PC-9 (cell line): Measurements from ENCODE around the gene NAT8L. TPM values are rescaled to one million over a fixed set of nuclear protein-coding genes. Genes with fewer than 3 reads are reported as not detected.

Experiments
- BruUV-seq: library from RNA; stranded (reverse); fragments of 400-500 nt; replicated peaks from 2 replicates; lab custom pipeline; 2021; lab: Mats Ljungman, UMichigan
- CTCF ChIA-PET: fragments of 300-600 bp; sonication (Branson Sonifier 250); formaldehyde crosslinking; loops from one replicate; lab custom pipeline; 2022; ENCODE audit warnings: antibody characterized with exemption; lab: Charles Lee
- POLR2A ChIA-PET: fragments of 300-600 bp; sonication (Branson Sonifier 250); formaldehyde crosslinking; loops from one replicate; lab custom pipeline; 2022; ENCODE audit warnings: antibody characterized with exemption; ENCODE audit not compliant: unreplicated experiment; lab: Charles Lee
- DNase-seq, 2 experiments: peaks; one replicate each; pipeline versions ENCODE4 v3.0.0 to v3.0.0-alpha.2; 2015 to 2022; ENCODE audit warnings: mixed read lengths in 1 of 2
- H2AFZ ChIP-seq: fragments of 200-600 bp; sonication (generic); 2 replicates; pipeline ENCODE4 v1.8.1; 2017; ENCODE audit warnings: antibody characterized with exemption
- H3F3A ChIP-seq: fragments of 200-600 bp; sonication (generic); 2 replicates; pipeline ENCODE4 v1.8.1; 2017; ENCODE audit warnings: antibody characterized with exemption, mild to moderate bottlenecking, low read depth; ENCODE audit not compliant: insufficient read depth
- H3K27ac ChIP-seq: fragments of 200-600 bp; sonication (generic); 2 replicates; pipeline ENCODE4 v1.6.1; 2016; ENCODE audit warnings: mixed run types
- H3K27me3 ChIP-seq: fragments of 200-600 bp; sonication (generic); 2 replicates; pipeline ENCODE4 v1.6.1; 2016; ENCODE audit warnings: low read depth, mixed run types; ENCODE audit not compliant: insufficient read depth
- H3K36me3 ChIP-seq: fragments of 200-600 bp; sonication (generic); 2 replicates; pipeline ENCODE4 v1.6.1; 2016; ENCODE audit warnings: low read depth, mixed run types
- H3K4me1 ChIP-seq: fragments of 200-600 bp; sonication (generic); replicated peaks from 2 replicates; pipeline ENCODE4 v1.6.1; 2016; ENCODE audit warnings: mixed run types; ENCODE audit not compliant: insufficient read depth
- H3K4me2 ChIP-seq: fragments of 200-600 bp; sonication (generic); 2 replicates; pipeline ENCODE4 v1.6.1; 2017; ENCODE audit warnings: mixed run types
- H3K4me3 ChIP-seq: fragments of 200-600 bp; sonication (generic); 2 replicates; pipeline ENCODE4 v1.6.1; 2016; ENCODE audit warnings: mixed run types
- H3K79me2 ChIP-seq: fragments of 200-600 bp; sonication (generic); 2 replicates; pipeline ENCODE4 v1.6.1; 2017; ENCODE audit warnings: low read depth, mixed run types
- H3K9me2 ChIP-seq: fragments of 200-600 bp; sonication (generic); 2 replicates; pipeline ENCODE4 v1.8.1; 2017; ENCODE audit warnings: mild to moderate bottlenecking; ENCODE audit not compliant: insufficient read depth
- H3K9me3 ChIP-seq: fragments of 200-600 bp; sonication (generic); 2 replicates; pipeline ENCODE4 v1.8.1; 2016; ENCODE audit warnings: low read depth; ENCODE audit not compliant: insufficient read depth
- H4K20me1 ChIP-seq: fragments of 200-600 bp; sonication (generic); 2 replicates; pipeline ENCODE4 v1.8.1; 2017; ENCODE audit not compliant: insufficient read depth
- EZH2 ChIP-seq: fragments of 200-600 bp; sonication (generic); IDR thresholded peaks from 2 replicates; pipeline ENCODE4 v1.8.0; 2017; ENCODE audit warnings: antibody characterized with exemption, low read depth
- intact Hi-C: fragments of 100-400 bp; cut with micrococcal nuclease; formaldehyde crosslinking; loops from one replicate; pipeline ENCODE4 v1.10.0; 2022; ENCODE audit not compliant: unreplicated experiment
- total RNA-seq: library from RNA; stranded (reverse); gene quantifications from 2 replicates; pipeline ENCODE4 v1.2.3, GENCODE V29; 2021
- TF ChIP-seq, protein P1 (sequence below): fragments of 200-600 bp; sonication (generic); conservative IDR thresholded peaks from 2 replicates; pipeline ENCODE4 v1.6.1; 2017; ENCODE audit warnings: mixed run types, antibody characterized with exemption, mild to moderate bottlenecking, moderate library complexity

Gene NAT8L
- total RNA-seq, 1 experiment from 2014 or later, result 2.1 TPM

- Histone ChIP-seq H4K20me1 (no peaks in the 10 kb centered on the region), H3K4me1 (no peaks in the 10 kb centered on the region), H3K27me3 (no peaks in the 10 kb centered on the region), H3K79me2 (no peaks in the 10 kb centered on the region), H3K4me2 (no peak overlapping the region), H3F3A (no peaks in the 10 kb centered on the region), H3K4me3 (no peak overlapping the region), H3K27ac (no peak overlapping the region), H3K36me3 (no peaks in the 10 kb centered on the region), H2AFZ (no peak overlapping the region), H3K9me3 (no peaks in the 10 kb centered on the region), H3K9me2 (no peaks in the 10 kb centered on the region)
- POLR2A ChIA-PET, result no interaction called here
- no peak for DNase-seq
- BruUV-seq, result no TSS peak
- CTCF ChIA-PET, result no interaction called here
- intact Hi-C loops, result no loop called here
- no peak for TF ChIP-seq EZH2
- TF ChIP-seq, protein P1, sequence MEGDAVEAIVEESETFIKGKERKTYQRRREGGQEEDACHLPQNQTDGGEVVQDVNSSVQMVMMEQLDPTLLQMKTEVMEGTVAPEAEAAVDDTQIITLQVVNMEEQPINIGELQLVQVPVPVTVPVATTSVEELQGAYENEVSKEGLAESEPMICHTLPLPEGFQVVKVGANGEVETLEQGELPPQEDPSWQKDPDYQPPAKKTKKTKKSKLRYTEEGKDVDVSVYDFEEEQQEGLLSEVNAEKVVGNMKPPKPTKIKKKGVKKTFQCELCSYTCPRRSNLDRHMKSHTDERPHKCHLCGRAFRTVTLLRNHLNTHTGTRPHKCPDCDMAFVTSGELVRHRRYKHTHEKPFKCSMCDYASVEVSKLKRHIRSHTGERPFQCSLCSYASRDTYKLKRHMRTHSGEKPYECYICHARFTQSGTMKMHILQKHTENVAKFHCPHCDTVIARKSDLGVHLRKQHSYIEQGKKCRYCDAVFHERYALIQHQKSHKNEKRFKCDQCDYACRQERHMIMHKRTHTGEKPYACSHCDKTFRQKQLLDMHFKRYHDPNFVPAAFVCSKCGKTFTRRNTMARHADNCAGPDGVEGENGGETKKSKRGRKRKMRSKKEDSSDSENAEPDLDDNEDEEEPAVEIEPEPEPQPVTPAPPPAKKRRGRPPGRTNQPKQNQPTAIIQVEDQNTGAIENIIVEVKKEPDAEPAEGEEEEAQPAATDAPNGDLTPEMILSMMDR, result no peak
These were observed 14.8 kb downstream of the NAT8L start for GRCh38 chr4:2073808-2074481.

DNA sequence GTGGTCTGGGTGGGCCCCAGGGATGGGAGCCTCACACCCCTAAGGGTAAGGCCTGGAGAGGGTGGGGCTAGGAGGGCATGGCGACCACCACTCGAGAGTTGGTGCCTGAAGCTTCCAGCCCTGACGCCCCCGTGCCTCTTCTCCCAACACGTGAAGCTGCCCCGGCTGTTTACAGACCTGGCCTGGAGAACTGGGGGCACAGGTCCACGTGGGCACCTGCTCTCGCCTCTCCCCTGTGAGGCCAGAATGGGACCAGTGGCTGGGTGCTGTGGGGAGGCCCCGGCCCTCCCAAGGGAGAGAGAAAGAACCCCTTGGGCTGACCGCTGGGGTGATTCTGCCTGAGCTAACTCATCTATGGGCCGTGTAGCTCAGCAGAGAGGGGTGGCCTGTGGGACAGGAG lies 15.5 kb downstream of the NAT8L start:
- POLR2A ChIA-PET, result no interaction called here
- Histone ChIP-seq H3K9me2 (no peaks in the 10 kb centered on the region), H3K36me3 (no peaks in the 10 kb centered on the region), H3K79me2 (no peaks in the 10 kb centered on the region), H3K4me1 (no peaks in the 10 kb centered on the region), H2AFZ (no peak overlapping the region), H3K27ac (no peak overlapping the region), H3K4me2 (no peak overlapping the region), H4K20me1 (no peaks in the 10 kb centered on the region), H3K9me3 (no peaks in the 10 kb centered on the region), H3K27me3 (no peaks in the 10 kb centered on the region), H3F3A (no peaks in the 10 kb centered on the region), H3K4me3 (no peak overlapping the region)
- BruUV-seq, result no TSS peak
- CTCF ChIA-PET, result no interaction called here
- no peak for TF ChIP-seq EZH2
- TF ChIP-seq, protein P1, result no peak
- intact Hi-C loops, result no loop called here
- no peak for DNase-seq

GRCh38 chr4:2075171-2075986 lies 16.3 kb downstream of the NAT8L start:
- Histone ChIP-seq H3F3A (no peaks in the 10 kb centered on the region), H3K27ac (no peak overlapping the region), H3K4me1 (no peaks in the 10 kb centered on the region), H3K79me2 (no peaks in the 10 kb centered on the region), H3K4me3 (no peak overlapping the region), H3K4me2 (no peak overlapping the region), H3K27me3 (no peaks in the 10 kb centered on the region), H3K9me2 (no peaks in the 10 kb centered on the region), H3K36me3 (no peaks in the 10 kb centered on the region), H2AFZ (no peak overlapping the region), H4K20me1 (no peaks in the 10 kb centered on the region), H3K9me3 (no peaks in the 10 kb centered on the region)
- no TSS peak for BruUV-seq
- intact Hi-C loops, result no loop called here
- TF ChIP-seq, protein P1, result no peak
- TF ChIP-seq EZH2, result no peak
- DNase-seq, result no peak
- ChIA-PET POLR2A (no interaction called here), CTCF (no interaction called here)
